Prostate gland (tissue), 2 donors: ENCODE results near the gene LYRM4. TPM values are rescaled to one million over a fixed set of nuclear protein-coding genes. Genes with fewer than 3 reads are reported as not detected.

Experiments used
- DNase-seq: peaks from one replicate; pipeline ENCODE4 v3.0.0-alpha.2; 2019; ENCODE audit warnings: low spot score
- H3K27ac ChIP-seq, 2 donors: fragments of 200-600 bp; sonication (generic); 2 replicates each; pipeline ENCODE4 v1.5.1; 2017 to 2019
- H3K27me3 ChIP-seq: fragments of 200-600 bp; sonication (generic); replicated peaks from 2 replicates; pipeline ENCODE4 v1.5.1; 2019; ENCODE audit not compliant: insufficient read depth
- H3K36me3 ChIP-seq, 2 donors: fragments of 200-600 bp; sonication (generic); 1 replicate in 1 of 2; 2 replicates in 1 of 2; pipeline versions ENCODE4 v1.5.1 to v1.8.1; 2017 to 2019
- H3K4me1 ChIP-seq: fragments of 200-600 bp; sonication (generic); replicated peaks from 2 replicates; pipeline ENCODE4 v1.5.1; 2019
- H3K4me3 ChIP-seq, 2 donors: fragments of 200-600 bp; sonication (generic); 2 replicates each; pipeline ENCODE4 v1.5.1; 2017 to 2019
- H3K9me3 ChIP-seq: fragments of 200-600 bp; sonication (generic); 2 replicates; pipeline ENCODE4 v1.5.1; 2017
- POLR2A ChIP-seq: fragments of 450-650 bp; IDR thresholded peaks from one replicate; pipeline ENCODE4 v1.6.1; 2016; ENCODE audit warnings: antibody characterized with exemption, mild to moderate bottlenecking
- POLR2AphosphoS5 ChIP-seq: sonication (generic); formaldehyde crosslinking; IDR thresholded peaks from one replicate; pipeline ENCODE4 v1.6.1; 2017; ENCODE audit warnings: antibody characterized with exemption
- WGBS: methylation state at CpG from one replicate; pipeline ENCODE4 v1.1.5; 2018; 5-methylcytosine and 5-hydroxymethylcytosine counted together
- intact Hi-C: fragments of 100-400 bp; cut with DNase I; formaldehyde crosslinking; loops from one replicate; pipeline ENCODE4 v1.14.2; 2022
- total RNA-seq, 2 donors: library from RNA; depleted of rRNA; stranded (reverse); fragments of >200 nt; gene quantifications; one replicate each; pipeline ENCODE4 v1.1.0, GENCODE V29; 2016
- TF ChIP-seq, protein P1 (sequence below), 4 experiments: fragments of 200-600 bp in 2 of 4; fragments of 450-650 bp in 2 of 4; sonication (generic) in 2 of 4; IDR thresholded peaks; 1 replicate in 3 of 4; 2 replicates in 1 of 4; pipeline ENCODE4 v1.5.1; 2016 to 2019; ENCODE audit warnings: antibody characterized with exemption in 4 of 4, mild to moderate bottlenecking in 2 of 4, moderate library complexity in 2 of 4

LYRM4 gene
- total RNA-seq, 2 donors from 2014 or later = 21.4 to 23.7 TPM

DNA sequence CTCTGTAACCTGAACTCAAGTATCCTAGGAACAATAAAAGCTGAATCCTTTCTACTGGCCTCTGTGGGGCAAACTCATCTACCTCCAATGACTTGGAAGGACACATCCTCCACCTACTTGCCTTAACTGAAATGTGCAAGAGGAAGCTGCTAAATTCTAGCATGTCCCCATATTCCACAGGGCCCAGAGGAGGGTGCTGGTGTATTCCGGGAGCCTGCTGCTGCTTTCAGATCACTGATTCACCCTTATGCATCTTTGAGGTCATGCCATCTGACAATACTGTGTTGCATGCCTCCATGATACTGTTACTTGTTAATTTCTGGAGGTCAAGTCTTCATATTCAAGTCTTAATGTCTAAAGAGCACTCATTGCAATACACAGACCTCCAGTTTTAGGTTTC lies 40.3 kb downstream of the LYRM4 start:
- no peak overlapping the region for H3K4me3 ChIP-seq
- no peaks in the 10 kb centered on the region for H3K9me3 ChIP-seq
- H3K27ac ChIP-seq = no peak overlapping the region
- TF ChIP-seq POLR2AphosphoS5 = no peak
- TF ChIP-seq, protein P1, sequence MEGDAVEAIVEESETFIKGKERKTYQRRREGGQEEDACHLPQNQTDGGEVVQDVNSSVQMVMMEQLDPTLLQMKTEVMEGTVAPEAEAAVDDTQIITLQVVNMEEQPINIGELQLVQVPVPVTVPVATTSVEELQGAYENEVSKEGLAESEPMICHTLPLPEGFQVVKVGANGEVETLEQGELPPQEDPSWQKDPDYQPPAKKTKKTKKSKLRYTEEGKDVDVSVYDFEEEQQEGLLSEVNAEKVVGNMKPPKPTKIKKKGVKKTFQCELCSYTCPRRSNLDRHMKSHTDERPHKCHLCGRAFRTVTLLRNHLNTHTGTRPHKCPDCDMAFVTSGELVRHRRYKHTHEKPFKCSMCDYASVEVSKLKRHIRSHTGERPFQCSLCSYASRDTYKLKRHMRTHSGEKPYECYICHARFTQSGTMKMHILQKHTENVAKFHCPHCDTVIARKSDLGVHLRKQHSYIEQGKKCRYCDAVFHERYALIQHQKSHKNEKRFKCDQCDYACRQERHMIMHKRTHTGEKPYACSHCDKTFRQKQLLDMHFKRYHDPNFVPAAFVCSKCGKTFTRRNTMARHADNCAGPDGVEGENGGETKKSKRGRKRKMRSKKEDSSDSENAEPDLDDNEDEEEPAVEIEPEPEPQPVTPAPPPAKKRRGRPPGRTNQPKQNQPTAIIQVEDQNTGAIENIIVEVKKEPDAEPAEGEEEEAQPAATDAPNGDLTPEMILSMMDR (IDR thresholded peaks at IDR 0.05) = no peak
- no peak for TF ChIP-seq POLR2A
- no peaks in the 10 kb centered on the region for H3K27me3 ChIP-seq
- WGBS = 100% methylated on average over 1 of the region's 1 CpG
- no peak for DNase-seq
- no peaks in the 10 kb centered on the region for H3K36me3 ChIP-seq
- intact Hi-C loops = no loop called here
- no peaks in the 10 kb centered on the region for H3K4me1 ChIP-seq

DNA sequence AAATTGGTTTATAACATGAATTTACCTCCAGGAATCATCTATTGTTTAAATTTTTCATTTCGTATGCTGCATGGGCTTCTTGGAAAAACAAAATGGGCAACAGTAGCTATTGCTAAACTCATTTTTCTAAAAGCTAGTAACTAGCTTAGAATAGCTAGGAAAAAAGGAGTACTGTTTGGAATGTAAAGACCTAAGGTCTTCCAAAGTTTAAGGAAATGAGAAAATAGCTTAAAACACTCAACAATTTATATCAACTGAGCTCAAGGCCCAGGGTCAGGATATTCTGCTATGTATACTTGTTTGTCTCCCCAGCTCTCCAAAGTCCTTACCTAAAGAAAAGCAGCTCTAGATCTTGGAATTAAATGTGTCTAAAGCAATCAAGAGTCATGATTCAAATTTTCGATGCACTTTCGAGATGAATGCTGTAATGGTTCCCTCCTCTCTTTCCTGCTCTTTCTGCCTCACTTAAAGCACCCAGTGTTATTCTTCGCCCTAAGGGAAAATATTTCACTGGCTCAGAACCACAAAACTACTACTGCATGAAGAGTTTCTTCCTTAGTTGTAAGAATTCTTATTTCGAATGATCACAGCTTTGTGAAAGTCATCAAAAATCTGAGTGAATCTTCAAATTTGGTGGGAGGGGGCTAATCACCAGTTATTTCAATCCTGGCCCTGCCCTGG lies 41.6 kb downstream of the LYRM4 start:
- Histone ChIP-seq H3K36me3 (no peaks in the 10 kb centered on the region), H3K4me3 (no peak overlapping the region), H3K9me3 (no peaks in the 10 kb centered on the region), H3K27ac (no peak overlapping the region), H3K27me3 (no peaks in the 10 kb centered on the region), H3K4me1 (peaks cover 8% of the 10 kb centered on the region)
- DNase-seq = no peak
- TF ChIP-seq, protein P1 (IDR thresholded peaks at IDR 0.05) = no peak
- no peak for TF ChIP-seq POLR2A
- no peak for TF ChIP-seq POLR2AphosphoS5
- 92% methylated on average over 5 of the region's 5 CpGs for WGBS
- intact Hi-C loops = loop anchor here (5.0 kb wide), 1 partner anchor 1328 kb away; no protein-coding TSS in a partner anchor

DNA sequence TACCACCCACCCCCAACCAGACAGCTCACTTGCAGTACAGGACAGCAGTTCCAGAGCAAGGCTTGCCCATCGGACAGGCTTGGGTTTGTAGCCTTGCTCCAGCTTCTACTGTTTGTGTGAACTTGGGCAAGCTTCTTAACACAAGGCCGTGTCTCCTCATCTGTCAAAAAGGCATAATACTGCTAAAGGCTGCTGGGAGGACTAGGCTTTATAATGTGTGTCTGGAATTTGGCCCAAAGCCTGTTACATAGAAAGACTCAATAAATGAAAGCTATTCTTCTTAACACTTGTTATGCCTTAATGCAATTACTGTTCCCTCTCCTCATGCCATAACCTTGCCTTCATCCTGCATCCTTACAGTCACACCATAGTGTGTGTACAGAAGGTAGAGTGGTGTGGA lies 43.4 kb downstream of the LYRM4 start:
- no peaks in the 10 kb centered on the region for H3K36me3 ChIP-seq
- no peak for DNase-seq
- no peak for TF ChIP-seq POLR2A
- TF ChIP-seq POLR2AphosphoS5 = no peak
- TF ChIP-seq, protein P1 (IDR thresholded peaks at IDR 0.05) = no peak
- H3K4me3 ChIP-seq = no peak overlapping the region
- peaks cover 8% of the 10 kb centered on the region for H3K4me1 ChIP-seq
- H3K27me3 ChIP-seq = no peaks in the 10 kb centered on the region
- 97% methylated on average over 2 of the region's 2 CpGs for WGBS
- no peaks in the 10 kb centered on the region for H3K9me3 ChIP-seq
- no peak overlapping the region for H3K27ac ChIP-seq
- intact Hi-C loops = loop anchor here (5.0 kb wide), 1 partner anchor 1330 kb away; no protein-coding TSS in a partner anchor

DNA sequence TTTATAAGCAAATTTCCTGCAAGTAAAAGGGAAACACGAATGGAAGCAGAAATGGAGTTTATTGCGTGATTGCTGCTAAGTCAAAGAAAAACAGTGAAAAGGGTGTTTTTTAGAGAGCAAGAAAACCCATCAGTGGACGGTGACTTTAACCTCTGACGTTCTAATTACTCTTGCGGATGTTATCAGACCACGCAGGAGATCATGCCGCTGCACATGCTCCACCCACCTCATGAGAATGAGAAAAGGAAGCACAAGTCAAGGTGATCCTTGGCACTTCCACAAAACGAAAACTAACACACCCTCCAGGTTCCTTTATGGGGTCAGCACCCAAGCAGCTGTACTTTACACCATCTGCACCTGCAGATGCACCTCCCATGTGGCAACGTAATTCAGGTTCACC lies 45.0 kb downstream of the LYRM4 start:
- peaks cover 8% of the 10 kb centered on the region for H3K4me1 ChIP-seq
- H3K4me3 ChIP-seq = no peak overlapping the region
- 81% methylated on average over 9 of the region's 9 CpGs for WGBS
- intact Hi-C loops = loop anchor here (5.0 kb wide), 1 partner anchor 1332 kb away; no protein-coding TSS in a partner anchor
- DNase-seq = no peak
- H3K27me3 ChIP-seq = no peaks in the 10 kb centered on the region
- H3K27ac ChIP-seq = no peak overlapping the region
- TF ChIP-seq POLR2AphosphoS5 (no peak), POLR2A (no peak)
- TF ChIP-seq, protein P1 (IDR thresholded peaks at IDR 0.05) = no peak
- H3K36me3 ChIP-seq = no peaks in the 10 kb centered on the region
- H3K9me3 ChIP-seq = no peaks in the 10 kb centered on the region

DNA sequence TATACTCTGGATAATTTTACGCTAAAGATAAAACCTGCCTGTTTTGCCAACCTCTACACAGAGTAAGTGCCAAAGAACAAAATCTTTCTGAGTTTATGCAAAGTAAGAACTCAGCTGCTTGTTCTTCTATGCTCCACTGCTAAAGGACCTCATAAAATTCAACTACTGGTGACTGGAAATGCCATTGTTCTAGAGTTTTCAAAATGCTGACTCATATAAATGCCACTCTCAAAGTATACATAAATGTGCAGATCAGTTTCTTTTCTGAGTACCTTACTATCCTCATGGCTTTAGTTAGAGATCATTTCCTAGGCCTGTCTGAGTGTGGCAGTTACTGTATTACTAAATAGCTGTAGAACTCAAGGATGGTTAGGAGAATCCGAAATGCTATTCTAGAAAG lies 45.6 kb downstream of the LYRM4 start:
- Histone ChIP-seq H3K27ac (peak overlapping the region in 1 of 2 donors; percentile 4), H3K9me3 (no peaks in the 10 kb centered on the region), H3K4me1 (peaks cover 8% of the 10 kb centered on the region), H3K27me3 (no peaks in the 10 kb centered on the region), H3K4me3 (no peak overlapping the region), H3K36me3 (no peaks in the 10 kb centered on the region)
- WGBS = 53% methylated on average over 2 of the region's 2 CpGs
- intact Hi-C loops = loop anchor here (5.0 kb wide), 1 partner anchor 1332 kb away; no protein-coding TSS in a partner anchor
- TF ChIP-seq POLR2AphosphoS5 = peak; percentile 41
- TF ChIP-seq, protein P1 (IDR thresholded peaks at IDR 0.05) = no peak
- DNase-seq = no peak
